ENCODE measurements around the gene OR6A2.
"Not testable (repeated sequence)": the region's sequence is repeated elsewhere in the genome, so short reads cannot be mapped to it uniquely, and the experiment has no call there.

OR6A2 gene

DNA sequence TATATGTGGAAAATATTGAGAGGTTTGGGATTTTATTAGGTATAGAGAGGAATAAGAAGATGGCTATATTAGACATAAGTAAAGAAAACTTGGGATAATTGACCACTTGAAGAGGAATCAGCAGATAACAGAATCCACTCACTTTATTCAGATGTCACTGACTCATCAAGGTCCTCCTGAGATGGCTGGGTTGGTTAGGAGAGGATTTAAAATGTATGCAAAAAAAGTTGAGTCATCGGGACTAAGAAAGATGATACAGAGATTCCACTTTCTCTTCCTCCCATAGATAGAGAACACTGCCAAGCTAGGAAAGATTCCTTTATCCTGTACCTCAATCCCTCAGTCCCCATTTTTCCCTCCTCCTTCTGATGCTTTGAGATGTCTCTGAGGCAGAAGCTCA lies at the start of gene OR6A2:
OR6A2 (minus strand) TSS at position 288 of the 400 bp plus-strand sequence. CDS start 3,981 bp downstream, outside the sequence.
- DNase-seq (ENCODE audit: low read depth): no peak

DNA sequence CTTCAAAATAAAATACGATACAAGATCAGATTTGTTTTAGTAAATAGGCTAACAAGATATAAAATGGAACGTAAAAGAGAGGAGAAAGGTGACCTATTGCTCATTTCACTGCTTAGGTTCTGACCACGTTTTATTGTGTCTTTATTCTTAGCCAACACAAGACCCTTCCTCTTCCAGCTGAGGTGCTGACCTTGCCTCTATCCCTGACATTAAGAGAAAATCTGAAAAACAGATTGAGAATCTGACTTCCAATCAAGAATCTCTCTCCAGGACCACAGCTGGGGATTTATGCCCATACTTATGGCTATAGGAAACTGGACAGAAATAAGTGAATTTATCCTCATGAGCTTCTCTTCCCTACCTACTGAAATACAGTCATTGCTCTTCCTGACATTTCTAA lies 45.9 kb upstream of the OR6A2 start, which contains the start of gene OR10A5:
OR10A5 (plus strand) TSS at position 301 of the 400 bp plus-strand sequence; CDS start at position 301, 0 bp downstream.
- no peak for DNase-seq (ENCODE audit: low read depth)

DNA sequence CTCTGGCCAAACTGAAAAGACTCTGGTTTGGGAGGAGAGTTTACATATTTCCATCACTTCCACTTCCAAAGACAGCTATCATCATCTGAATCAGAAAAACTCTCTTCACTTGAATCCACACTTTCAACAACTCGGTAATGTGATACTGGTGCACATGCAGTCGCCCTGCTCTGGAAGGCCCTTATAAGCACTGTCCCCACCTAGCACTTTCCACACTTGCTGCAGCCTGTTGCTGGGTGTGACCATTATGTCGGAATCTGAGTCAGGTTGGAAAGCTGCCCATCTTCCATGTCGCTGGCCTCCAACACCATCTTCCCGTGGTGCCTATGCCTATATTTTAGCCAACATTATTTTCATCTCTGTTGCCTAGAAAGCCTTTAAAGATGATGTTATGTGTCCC lies 44.9 kb upstream of the OR6A2 start:
- DNase-seq (ENCODE audit: low read depth): no peak

DNA sequence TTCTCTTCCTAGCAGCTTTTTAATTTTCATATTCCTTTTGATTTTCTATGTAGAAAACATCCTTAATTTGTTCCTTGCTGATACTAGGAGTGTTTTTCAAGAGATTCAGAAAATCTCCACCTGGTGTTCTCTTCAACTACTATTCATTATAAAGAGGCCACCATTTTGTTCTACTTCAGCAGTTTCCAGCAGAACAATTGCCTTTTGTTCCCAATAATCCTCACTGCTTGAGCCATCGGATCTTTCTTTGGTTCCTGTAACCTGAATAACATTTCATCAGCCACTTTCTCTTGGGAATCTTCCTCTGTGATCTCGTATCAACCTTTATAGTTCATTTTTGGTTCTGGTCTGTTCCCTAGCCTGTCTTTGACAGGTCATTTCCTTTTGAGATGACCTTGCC lies 44.2 kb upstream of the OR6A2 start:
- no peak for DNase-seq (ENCODE audit: low read depth)

DNA sequence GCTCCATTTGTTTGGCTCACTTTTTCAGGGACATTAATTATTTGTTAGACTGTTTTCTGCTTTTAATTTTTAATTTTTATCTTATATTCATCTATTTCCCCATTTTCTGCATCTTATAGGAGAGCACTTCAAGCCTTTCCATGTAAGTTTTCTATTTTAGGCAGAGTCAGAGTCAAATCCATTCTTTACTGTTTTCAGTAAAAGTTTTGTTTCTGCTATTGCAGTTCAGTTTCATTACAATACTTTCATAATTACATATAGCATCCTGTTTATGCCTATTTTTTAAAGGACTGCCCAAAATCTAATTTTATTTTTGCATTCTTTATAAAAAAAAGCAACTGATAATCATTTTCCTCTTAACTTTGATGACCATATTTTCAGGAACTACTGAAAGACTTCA lies 42.2 kb upstream of the OR6A2 start:
- DNase-seq (ENCODE audit: low read depth): no peak

DNA sequence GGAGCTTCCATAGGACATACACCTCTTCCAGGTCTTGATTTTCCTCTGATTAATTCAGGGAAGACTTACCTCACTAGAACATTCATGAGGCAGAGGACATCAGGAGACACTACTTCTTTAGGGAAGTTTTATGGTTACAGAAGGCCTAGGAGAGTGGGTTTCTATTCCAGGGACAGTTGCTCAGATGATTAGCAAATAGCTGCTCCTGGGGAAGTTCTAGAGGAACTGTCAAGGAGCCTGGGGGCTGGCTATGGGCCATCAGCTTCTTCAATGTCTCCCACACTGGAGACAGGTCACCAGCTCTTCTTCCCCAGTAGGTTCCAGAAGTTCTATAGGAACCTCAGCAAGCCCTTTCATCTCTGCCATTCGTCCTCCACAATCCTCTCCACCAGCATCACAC lies 34.5 kb upstream of the OR6A2 start:
- no peak for DNase-seq (ENCODE audit: low read depth)

DNA sequence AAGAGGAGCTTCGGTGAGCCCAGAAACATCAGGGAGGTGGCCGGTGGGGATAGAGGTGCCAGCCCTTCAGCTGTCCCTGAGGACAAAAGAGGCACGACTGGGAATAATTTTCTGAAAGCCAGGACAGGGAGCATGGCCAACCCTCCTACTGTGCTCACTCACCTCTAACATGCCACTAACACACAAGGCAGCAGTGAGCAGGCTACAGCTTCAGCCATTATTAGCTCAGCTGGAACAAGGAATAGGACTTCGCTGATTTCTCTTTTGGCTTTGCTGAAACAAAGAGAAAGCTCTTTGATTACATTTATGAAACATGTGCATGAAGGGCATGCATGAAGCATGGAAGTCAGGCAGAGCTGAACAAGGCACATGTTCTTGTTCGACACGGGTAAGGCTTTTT lies 33.9 kb upstream of the OR6A2 start:
- DNase-seq (ENCODE audit: low read depth): no peak

DNA sequence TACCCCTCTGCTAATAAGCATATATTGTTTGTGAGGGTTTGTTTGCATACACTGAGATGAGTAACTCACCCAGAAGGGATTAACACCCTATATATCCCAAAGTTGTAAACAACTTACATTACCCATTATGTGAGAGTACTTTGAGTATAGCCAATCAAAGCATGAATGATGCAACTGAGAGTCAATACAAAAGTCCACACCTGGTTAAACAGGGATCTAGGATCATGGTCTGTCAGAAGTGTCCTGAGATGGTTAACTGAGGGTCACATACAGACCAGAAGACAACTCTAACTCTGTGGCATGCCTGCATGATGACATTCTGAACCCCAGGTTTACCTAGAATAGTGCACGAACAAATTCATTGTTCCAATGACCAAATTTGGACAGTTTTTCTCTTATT lies 28.6 kb upstream of the OR6A2 start:
- DNase-seq (ENCODE audit: low read depth): no peak

DNA sequence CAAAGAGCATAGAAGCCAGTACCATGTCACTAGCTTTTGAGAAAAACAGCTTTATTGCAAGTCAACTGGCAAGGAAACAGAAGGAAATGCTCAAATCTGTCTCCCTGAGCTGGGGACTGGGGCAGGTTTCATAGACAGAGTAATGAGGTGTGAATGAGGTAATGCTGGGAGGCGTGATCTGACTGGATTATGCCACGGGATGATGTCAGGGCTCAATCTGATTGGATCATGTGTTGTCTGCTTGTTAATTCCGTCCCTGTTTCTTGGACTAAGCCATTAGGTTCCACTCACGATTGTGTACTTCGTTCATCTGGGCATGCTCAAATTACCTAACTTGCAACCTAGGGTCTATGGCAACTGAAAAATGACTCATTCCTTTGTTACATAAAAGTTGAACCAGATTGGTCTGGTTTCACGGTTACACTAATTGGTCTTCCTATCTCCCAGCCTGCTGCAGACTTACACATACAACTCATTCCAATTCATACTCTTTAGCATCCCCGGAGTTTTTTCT lies 25.8 kb upstream of the OR6A2 start:
- no peak for DNase-seq (ENCODE audit: low read depth)

DNA sequence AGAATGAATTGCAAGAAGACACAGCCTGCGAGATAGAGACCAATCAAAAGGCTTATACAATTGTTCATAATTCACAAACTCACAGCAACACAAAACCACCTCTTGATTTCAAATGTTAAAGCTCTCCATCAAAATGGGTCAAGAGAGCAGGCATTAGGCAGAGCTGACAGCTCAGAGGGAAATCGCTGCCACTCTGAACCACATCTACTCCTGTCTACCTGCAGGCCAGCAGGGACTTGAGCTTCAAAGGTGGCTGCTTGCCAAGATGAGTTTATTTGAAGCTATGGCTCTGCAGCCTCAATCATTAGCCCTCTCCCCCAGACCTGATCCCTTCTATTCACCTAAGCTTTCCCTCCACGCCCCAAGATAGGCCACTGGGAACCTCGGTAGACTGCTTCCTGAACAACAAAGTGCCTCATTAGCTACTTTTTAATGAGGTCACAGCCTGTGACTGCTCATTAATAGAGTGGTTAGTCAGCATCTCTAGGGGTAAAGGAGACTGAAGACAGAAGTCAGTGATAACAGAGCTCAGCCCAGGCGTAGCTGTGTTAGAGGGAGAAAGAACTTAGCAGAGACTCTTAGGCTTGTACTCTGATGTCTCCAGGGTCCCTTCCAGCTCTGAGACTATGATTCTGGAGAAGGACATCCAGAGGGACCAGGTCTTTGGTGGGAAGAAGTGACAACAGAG lies 24.8 kb upstream of the OR6A2 start:
- DNase-seq (ENCODE audit: low read depth): no peak

DNA sequence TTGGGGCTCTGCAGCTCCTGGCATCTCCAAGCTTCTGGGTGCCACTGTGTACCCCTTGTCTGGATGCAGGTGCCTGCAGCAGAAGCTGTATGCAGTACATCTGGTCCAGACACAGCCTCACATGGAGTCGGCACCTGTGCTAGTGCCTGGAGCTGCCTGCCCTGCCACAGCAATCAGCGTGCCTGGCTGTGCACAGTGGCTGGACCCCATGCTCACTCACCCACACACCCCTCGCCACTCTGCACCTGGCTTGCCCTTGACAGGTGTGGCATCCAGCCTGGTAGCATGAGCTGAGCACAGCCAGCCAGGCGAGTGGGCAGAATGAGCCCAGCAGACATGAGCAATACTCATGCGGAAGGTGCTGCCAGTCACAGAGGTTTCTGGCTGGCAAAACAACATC lies 19.5 kb upstream of the OR6A2 start:
- DNase-seq (ENCODE audit: low read depth): no peak

DNA sequence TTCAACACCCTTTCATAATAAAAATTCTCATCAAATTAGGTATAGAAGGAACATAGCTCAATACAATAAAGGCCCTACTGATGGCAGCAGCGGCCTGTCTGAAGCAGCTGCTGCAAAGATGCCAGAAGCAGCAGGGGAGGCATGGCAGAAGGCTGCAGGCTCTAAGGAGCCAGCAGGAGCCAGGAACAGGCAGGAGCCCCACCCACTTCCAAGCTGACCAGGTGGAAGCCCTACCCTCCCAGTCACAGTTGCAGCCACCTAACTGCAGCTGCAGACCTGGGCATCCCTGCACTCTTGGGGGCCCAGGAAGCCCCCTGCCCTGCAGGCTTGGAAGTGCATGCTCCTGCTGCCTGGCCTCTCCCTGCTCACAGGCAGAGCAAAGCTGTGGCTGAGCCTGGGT lies 18.2 kb upstream of the OR6A2 start:
- no peak for DNase-seq (ENCODE audit: low read depth)

DNA sequence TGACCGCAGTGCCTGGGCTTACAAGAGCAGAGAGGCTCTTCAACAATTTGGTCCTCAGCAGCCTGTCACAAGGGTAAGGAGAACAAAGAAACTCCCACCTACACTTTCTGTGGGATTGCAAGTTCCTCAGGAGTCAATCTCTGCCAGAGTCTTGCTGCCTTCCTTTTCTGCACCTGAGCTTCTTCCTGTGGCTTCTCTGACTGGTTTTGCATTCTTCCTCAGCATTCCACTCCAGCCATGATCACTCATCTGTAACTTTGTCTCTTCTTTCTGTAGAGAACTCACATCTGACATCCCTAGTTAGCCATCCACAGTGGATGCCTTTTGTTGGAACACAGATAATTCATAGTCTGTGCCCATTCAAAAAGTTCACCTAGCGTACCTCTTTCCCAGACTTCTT lies 14.2 kb upstream of the OR6A2 start:
- no peak for DNase-seq (ENCODE audit: low read depth)

DNA sequence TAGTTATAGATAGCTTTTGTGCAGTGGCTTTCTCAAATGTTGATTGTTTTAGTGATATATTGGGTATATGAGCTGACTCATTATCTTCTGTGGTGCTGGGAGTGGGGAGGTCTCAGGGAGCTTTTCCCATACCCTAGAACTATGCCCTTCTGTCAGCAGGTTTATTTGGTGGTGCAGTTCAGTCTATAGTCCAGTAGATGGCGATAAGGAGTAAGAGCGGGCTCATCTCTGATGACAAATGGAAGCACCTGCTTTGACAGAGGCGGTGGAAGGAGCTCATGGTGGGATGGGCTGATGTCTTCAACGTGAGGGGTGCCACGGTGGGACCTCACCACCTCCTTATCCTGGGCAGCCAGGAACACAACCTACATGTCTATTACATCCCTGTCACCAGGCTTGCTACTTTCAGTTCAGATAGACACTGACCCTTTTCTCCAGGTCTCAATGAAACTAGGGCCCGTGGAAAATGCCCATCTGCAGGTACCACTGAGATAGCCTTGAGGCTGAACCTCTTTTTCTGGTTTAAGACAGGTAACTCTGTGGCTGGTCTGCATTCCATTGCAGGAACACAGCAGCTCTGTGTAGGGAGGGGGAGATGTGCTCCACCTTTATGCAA lies 13.0 kb upstream of the OR6A2 start:
- no peak for DNase-seq (ENCODE audit: low read depth)

DNA sequence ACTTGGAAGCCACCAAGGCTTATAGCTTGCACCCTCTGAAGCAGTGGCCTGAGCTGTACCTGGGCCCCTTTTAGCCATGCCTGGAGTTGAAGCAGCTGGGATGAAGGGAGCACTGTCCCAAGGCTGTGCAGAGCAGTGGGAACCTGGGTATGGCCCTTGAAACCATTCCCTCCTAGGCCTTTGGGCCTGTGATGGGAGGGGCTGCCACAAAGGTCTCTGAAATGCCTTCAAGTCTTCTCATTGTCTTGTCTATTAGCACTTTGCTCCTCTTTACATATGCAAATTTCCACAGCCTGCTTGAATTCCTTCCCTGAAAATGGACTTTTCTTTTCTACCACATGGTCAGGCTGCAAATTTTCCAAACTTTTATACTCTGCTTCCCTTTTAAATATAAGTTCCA lies 1.6 kb upstream of the OR6A2 start:
- not testable (repeated sequence) for DNase-seq (ENCODE audit: low read depth)

DNA sequence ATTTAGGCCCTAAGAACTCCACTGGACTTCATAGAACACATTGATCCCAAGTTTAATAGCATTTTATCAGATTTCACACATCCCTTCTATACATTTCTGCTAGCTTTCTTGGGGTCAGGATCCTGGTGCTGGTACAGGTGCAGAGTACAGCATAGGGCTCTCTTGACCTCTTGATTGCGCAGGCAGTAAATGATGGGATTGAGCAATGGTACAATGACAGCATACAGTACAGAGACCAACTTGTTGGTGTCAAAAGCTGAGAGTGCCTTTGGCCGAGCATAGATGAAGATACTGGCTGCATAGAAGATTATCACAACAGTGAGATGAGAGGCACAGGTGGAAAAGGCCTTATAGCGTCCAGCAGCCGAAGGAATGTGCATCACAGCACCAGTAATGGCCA lies 4.8 kb downstream of the OR6A2 start:
- DNase-seq (ENCODE audit: low read depth): no peak

DNA sequence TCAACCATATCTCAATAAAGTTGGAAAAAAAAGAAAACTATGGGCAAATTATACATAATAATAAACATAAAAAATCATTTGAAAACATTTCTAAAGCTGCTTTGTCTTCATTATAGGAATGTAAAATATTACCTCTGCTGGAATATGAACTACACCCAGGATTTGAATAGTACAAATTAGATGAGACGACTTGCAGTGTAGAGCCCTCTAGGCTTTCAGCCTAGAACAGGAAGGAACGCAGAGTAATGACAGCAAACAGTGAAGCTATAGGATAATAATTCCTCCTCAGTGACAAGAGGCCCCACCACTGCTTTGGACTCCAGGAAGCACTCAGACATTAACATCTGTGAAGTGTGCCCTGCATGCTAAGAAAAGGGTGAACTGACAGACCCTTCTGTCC lies 8.9 kb downstream of the OR6A2 start:
- no peak for DNase-seq (ENCODE audit: low read depth)

DNA sequence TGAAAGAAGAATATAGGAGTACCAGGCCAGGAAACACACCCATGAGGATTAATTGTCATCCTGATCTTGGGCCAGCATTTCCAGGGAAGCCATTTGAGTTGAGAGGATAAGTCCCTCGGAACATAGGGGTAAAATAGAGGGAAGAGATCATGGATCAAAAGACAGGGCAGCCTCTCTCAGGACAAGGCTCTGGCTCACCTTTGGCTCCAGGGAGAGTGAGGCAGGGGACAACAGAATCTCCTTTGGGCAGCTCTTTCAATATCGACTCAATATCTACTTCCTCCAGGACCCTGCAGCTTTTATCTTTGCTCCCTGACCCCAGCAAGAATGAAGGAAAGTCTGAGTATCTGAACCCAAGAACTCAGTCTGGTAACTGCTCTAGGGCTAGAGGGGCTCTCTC lies 16.8 kb downstream of the OR6A2 start, which contains the start of gene OR2AG1:
OR2AG1 (plus strand) TSS at position 301 of the 400 bp plus-strand sequence. CDS start 2,018 bp downstream, outside the sequence.
- no peak for DNase-seq (ENCODE audit: low read depth)

DNA sequence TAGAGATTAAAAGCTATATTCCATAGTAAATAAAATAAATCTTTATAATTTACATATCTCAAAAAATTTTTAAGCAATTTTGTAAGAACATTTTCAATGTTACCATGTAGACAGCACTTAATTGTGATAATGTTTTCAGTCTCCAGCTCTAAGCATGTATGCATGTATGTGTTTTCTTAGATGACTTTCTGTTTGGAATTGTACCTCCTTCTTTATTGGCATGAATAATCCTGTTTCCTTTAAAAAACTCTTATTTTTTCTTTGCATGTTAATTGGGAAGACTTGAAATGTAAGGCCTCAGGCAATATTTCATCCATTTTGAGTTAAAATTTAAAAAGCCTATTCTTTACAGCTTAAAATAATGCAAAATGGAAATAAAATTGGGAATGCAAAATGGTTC lies 18.7 kb downstream of the OR6A2 start:
- DNase-seq (ENCODE audit: low read depth): no peak

DNA sequence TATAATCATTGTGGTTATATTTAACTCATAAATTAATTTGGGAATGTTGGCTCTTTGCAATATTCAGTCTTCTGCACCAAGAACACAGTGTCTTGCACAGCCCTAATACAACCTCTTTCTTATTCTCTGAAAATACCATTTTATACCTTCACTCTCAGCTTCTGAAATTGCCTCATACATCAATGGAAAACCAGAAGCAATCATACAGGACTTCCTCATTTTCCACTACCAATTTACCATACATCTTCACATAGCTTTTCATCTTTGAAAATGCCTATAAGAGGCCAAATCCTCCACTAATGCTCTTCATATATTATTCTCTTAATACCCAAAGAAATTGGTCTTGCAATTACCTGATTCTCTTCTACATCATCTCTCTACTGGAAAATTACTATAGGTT lies 21.0 kb downstream of the OR6A2 start:
- DNase-seq (ENCODE audit: low read depth): no peak

DNA sequence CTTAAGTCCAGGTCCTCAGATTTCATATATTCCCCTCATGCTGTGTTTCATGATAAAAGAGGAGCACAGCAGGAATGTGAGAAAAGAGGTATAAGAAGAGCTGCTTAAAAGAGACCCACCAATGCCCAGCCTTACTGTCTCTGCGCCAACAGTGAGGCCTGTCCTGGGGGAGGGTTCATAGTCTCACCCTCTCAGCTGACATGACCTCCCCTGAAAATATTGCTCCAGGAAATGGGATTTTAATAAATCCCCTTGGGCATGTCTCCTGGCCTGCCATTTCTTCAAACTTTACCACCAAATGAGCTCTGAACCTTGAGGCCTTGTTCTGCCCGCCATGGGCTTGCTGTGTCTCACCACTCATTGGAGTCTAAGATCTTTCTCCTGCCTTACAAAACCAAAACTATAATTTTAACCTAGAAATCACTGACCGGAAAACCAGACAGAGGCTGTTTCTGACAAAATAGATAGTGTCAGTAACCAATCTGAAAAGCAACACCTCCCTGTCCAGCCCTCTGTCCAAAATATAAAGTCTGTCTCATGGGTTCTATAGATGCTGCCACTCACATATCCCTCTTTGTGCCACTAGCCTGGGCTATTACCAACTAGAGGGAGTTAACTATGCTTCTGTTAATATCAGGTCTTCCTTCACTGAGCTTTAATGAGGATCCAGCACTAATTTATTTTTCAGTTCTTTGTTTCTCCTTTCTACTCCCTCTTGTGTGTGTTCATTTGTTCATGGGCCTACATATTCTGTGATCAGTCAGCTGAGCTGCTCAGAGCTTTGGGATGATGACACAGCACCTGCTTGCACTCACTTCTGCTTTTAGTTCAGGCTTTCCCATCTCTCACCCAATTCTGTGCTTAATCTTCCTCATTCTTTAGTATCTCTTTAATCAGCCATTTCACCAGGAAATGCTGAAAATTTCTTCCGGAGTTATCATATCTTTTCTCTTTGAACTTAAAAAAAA lies 27.3 kb downstream of the OR6A2 start, which contains the start of gene OR2AG2:
OR2AG2 (minus strand) TSS at position 51 of the 968 bp plus-strand sequence. CDS start 3,019 bp downstream, outside the sequence.
- DNase-seq (ENCODE audit: low read depth): no peak

DNA sequence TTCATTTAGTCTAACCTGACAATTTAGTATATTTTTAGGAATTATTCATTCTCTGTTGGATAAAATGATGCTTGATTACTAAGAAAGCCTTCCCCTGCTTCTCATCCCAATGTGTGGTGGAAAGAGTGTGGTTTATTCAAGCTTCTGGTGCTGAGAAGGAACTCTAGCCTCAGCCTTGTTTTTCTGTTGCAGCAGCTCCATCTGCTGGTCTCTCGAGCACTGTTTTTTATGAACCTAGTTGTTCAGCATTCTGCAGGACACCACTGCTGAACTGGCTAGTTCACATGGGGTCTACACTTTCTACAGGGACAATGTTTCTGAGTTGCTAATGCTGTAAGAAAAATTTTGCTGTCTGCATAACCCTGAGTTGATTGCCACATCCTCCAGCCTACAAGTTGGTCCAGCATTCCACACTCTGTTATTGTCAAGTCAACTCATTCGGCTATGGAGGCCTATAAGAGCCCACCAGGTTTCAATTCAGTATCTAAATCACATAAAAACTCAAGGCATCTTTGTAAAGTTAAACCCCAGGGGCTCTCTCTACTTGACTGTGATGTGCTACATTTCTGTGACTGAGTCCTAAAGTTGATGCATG lies 42.0 kb downstream of the OR6A2 start:
- peak; percentile 30 for DNase-seq (ENCODE audit: low read depth)
